ENCODE data around the gene LRRN4.

DNA sequence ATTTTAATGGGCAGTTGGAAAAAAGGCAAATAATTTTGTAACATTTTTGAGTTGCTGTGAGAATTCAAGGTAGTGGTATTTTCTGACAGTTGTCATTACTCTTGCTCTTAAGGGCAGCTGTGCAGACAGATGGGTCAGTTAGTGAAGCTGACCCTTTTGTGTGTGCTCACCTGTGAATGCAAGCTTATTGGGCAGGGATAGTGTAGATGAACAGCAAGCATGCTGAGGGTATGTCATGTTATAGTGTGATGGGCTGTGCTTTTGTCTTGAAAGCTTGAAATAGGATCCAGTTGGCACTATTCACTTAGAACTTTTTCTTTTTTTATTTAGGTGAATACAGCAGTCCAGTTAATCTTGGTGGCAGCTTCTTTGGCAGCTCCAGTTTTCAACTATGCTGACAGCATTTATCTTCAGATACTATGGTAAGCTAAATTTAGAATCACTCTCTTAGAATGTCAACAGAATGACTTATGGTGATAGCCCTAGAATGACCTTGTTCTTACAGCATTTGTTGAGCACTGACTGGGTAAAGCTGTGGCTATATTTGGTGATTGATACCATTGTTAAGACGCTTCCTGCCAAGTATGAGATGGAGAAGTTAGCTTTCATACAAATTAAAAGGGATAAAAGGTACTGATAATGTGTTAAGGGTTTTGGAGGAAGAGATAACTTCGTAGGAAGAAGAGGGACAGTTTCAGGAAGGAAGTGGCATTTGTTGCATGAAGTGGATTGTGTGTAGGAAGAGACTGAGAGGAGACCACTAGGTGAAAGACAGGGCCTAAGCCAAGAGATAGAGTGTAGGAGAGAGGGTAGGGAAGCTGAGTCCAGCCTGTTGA is 19.5 kb downstream of the LRRN4 start:
- TF ChIP-seq, protein P1, sequence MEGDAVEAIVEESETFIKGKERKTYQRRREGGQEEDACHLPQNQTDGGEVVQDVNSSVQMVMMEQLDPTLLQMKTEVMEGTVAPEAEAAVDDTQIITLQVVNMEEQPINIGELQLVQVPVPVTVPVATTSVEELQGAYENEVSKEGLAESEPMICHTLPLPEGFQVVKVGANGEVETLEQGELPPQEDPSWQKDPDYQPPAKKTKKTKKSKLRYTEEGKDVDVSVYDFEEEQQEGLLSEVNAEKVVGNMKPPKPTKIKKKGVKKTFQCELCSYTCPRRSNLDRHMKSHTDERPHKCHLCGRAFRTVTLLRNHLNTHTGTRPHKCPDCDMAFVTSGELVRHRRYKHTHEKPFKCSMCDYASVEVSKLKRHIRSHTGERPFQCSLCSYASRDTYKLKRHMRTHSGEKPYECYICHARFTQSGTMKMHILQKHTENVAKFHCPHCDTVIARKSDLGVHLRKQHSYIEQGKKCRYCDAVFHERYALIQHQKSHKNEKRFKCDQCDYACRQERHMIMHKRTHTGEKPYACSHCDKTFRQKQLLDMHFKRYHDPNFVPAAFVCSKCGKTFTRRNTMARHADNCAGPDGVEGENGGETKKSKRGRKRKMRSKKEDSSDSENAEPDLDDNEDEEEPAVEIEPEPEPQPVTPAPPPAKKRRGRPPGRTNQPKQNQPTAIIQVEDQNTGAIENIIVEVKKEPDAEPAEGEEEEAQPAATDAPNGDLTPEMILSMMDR (IDR thresholded peaks at IDR 0.05): no peak
- no peak for TF ChIP-seq POLR2A (IDR thresholded peaks at IDR 0.05)
